ENCODE measurements around the gene NR2E1.

DNA sequence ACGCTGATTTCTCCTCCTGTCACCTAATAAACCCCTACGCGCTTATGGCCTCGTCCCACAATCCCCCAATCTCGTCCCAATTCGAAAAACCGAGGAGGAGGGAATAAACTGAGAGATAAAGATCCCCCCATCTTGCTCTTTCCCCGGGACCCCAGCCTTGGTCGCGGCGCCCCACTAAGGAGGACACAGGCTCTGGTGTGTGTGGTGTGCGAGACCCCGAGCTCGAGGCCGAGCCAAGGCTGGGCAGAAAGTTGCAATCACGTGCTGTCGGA is 1.3 kb upstream of the NR2E1 start:
- TF ChIP-seq, protein P1, sequence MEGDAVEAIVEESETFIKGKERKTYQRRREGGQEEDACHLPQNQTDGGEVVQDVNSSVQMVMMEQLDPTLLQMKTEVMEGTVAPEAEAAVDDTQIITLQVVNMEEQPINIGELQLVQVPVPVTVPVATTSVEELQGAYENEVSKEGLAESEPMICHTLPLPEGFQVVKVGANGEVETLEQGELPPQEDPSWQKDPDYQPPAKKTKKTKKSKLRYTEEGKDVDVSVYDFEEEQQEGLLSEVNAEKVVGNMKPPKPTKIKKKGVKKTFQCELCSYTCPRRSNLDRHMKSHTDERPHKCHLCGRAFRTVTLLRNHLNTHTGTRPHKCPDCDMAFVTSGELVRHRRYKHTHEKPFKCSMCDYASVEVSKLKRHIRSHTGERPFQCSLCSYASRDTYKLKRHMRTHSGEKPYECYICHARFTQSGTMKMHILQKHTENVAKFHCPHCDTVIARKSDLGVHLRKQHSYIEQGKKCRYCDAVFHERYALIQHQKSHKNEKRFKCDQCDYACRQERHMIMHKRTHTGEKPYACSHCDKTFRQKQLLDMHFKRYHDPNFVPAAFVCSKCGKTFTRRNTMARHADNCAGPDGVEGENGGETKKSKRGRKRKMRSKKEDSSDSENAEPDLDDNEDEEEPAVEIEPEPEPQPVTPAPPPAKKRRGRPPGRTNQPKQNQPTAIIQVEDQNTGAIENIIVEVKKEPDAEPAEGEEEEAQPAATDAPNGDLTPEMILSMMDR (IDR thresholded peaks at IDR 0.05) = no peak
- TF ChIP-seq POLR2A (IDR thresholded peaks at IDR 0.05) = no peak

Measured in thyroid gland (tissue), 4 donors.